ENCODE results near the gene SPEG. TPM values are rescaled to one million over a fixed set of nuclear protein-coding genes. Genes with fewer than 3 reads are reported as not detected.

The SPEG gene
- total RNA-seq, 1 experiment from 2014 or later = 30.7 TPM

DNA sequence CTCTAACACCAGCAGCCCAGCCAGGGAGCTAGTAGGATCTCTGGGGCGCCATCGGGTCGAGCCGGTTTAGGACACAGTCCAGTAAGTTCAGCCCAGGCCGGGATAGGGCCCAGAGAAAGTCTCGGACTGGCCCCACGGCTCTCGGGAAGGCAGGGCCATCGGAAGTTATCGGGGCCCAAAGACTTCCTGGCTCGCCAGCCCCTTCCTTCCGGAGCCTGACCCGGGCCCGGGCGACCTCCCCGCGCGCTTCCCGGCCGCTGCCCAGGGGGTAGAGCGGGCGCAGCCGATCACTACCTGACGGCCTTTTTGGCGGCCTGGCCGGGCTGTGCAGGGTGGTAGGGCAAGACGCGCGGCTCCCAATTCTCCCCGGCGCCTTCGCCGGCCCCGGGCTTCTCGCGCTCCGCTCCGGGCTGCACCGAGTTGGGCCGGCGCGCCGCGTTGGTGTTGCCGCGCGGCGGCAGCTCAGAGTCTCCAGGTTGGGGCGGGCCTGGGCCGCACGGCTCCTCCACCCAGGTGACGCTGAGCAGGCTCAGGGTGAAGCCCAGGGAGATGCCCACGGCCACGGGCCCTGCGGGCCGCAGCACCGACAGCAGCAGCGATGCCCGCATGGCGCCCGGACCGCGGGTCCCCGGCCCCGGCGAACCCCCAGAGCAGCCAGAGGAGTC, 108.4 kb downstream of the SPEG start:
- DNase-seq = peak; percentile 50
- Histone ChIP-seq H3K27me3 (ENCODE audit: low read length) (no peaks in the 10 kb centered on the region), H3K9me3 (ENCODE audit: low read length) (no peaks in the 10 kb centered on the region), H3K4me1 (ENCODE audit: insufficient read depth, low read length) (peaks cover 7% of the 10 kb centered on the region; the same call in 1 of the 2 replicates), H4K20me1 (ENCODE audit: low read length) (no peaks in the 10 kb centered on the region), H3K9ac (ENCODE audit: low read length) (peak overlapping the region; percentile 86), H3K9me2 (replicated peaks; ENCODE audit: low read length) (no peaks in the 10 kb centered on the region), H3K27ac (ENCODE audit: low read length) (peak overlapping the region; percentile 56), H3F3A (ENCODE audit: low read length, unreplicated experiment) (no peaks in the 10 kb centered on the region), H2AFZ (ENCODE audit: low read length) (peak overlapping the region; percentile 85), H3K36me3 (ENCODE audit: low read depth, low read length) (peaks cover 13% of the 10 kb centered on the region), H3K4me2 (ENCODE audit: low read length) (peak overlapping the region; percentile 92), H3K4me3 (ENCODE audit: low read length) (peak overlapping the region; percentile 91), H3K79me2 (ENCODE audit: low read length) (peaks cover 14% of the 10 kb centered on the region)
- peak; percentile 48 for ATAC-seq
- POLR2A ChIA-PET (ENCODE audit: unreplicated experiment) = interaction anchor here (0.6 to 1.0 kb wide), 2 partner anchors 54 to 425 kb away, joined by 3 to 4 read pairs; partner anchors contain the start of gene STK11IP
- CTCF ChIA-PET = interaction anchor here (0.6 kb wide), 2 partner anchors 9 to 145 kb away, joined by 3 to 5 read pairs; no protein-coding TSS in a partner anchor
- TF ChIP-seq EZH2 (IDR thresholded peaks at IDR 0.05; ENCODE audit: low read length, unreplicated experiment) (no peak), CTCF (conservative IDR thresholded peaks at IDR 0.05; ENCODE audit: low read depth, low read length) (no peak), EZH2phosphoT487 (IDR thresholded peaks at IDR 0.05; ENCODE audit: borderline replicate concordance, low read length) (no peak)
- BruUV-seq (replicated peaks) = no TSS peak
- intact Hi-C loops (cut with micrococcal nuclease) = loop anchor here (1.0 kb wide), 3 partner anchors 54 to 146 kb away; partner anchors contain the start of gene STK11IP

DNA sequence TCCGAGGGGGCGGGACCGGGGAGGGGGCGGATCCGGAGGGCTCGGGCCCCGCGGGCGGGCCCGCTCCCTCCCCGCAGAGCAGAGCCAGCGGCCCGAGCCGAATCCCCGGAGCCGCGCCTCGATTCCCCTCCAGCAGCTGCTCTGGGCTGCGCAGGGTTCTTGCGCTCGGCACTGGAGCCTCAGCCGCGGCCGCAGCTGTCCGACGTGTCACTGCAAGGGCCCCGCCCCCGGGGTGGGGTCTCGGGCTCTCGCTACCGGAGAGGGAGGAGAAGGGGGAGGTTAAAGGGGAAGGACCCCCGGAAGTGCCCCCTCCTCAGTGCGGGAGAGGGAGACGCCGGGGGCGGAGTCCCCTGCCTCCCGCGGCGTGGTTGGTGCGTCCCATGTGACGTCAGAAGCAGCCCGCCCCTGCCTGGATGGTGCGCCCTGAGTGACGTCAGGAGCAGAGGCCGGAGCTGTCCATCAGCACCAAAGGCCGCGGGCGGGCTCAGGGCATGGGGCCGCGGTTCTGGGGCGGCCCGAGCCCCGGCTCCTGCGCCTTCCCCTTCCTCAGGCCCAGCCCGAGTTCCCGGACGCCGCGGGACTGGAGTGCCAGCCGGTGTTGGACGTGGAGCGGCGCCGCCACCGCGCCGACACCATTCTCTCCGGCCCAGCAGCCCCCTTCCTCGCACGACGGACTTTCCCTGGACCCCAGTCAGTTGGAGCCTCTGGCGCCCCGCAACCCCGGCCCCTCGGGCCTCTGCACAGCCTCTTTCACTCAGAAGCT, 109.1 kb downstream of the SPEG start, which contains the start of the genes CHPF and TMEM198:
Gene CHPF (minus strand): TSS at position 214 of the 763 bp plus-strand sequence. CDS start 271 bp downstream, outside the sequence.
Gene TMEM198 (plus strand): TSS at position 433 of the 763 bp plus-strand sequence. CDS start 700 bp downstream, outside the sequence.
- H3K4me1 ChIP-seq (ENCODE audit: insufficient read depth, low read length) = peaks cover 7% of the 10 kb centered on the region; the same call in 1 of the 2 replicates
- peaks cover 14% of the 10 kb centered on the region for H3K79me2 ChIP-seq (ENCODE audit: low read length)
- H3F3A ChIP-seq (ENCODE audit: low read length, unreplicated experiment) = no peaks in the 10 kb centered on the region
- ATAC-seq = peak; percentile 78
- no peaks in the 10 kb centered on the region for H4K20me1 ChIP-seq (ENCODE audit: low read length)
- peak; percentile 98 for DNase-seq
- H3K9ac ChIP-seq (ENCODE audit: low read length) = peak within 1 kb of the TSS; percentile 86
- H3K4me2 ChIP-seq (ENCODE audit: low read length) = peak within 1 kb of the TSS; percentile 92
- POLR2A ChIA-PET (ENCODE audit: unreplicated experiment) = interaction anchor here (0.6 to 1.0 kb wide), 2 partner anchors 54 to 425 kb away, joined by 3 to 4 read pairs; partner anchors contain the start of gene STK11IP
- peak within 1 kb of the TSS; percentile 56 for H3K27ac ChIP-seq (ENCODE audit: low read length)
- intact Hi-C loops (cut with micrococcal nuclease) = loop anchor here (1.0 kb wide), 3 partner anchors 54 to 146 kb away; partner anchors contain the start of gene STK11IP
- CTCF ChIA-PET = interaction anchor here (0.6 kb wide), 1 partner anchor 145 kb away, joined by 5 read pairs; no protein-coding TSS in a partner anchor
- H3K4me3 ChIP-seq (ENCODE audit: low read length) = peak within 1 kb of the TSS; percentile 91
- TF ChIP-seq EZH2 (IDR thresholded peaks at IDR 0.05; ENCODE audit: low read length, unreplicated experiment) (no peak), CTCF (conservative IDR thresholded peaks at IDR 0.05; ENCODE audit: low read depth, low read length) (no peak), EZH2phosphoT487 (IDR thresholded peaks at IDR 0.05; ENCODE audit: borderline replicate concordance, low read length) (no peak)
- peaks cover 13% of the 10 kb centered on the region for H3K36me3 ChIP-seq (ENCODE audit: low read depth, low read length)
- peak within 1 kb of the TSS; percentile 85 for H2AFZ ChIP-seq (ENCODE audit: low read length)
- no TSS peak for BruUV-seq (replicated peaks)
- no peaks in the 10 kb centered on the region for H3K9me2 ChIP-seq (replicated peaks; ENCODE audit: low read length)
- H3K9me3 ChIP-seq (ENCODE audit: low read length) = no peaks in the 10 kb centered on the region
- no peaks in the 10 kb centered on the region for H3K27me3 ChIP-seq (ENCODE audit: low read length)

All from PC-3 (cell line).